Measurements from ENCODE around the gene COL1A2.
A peak's percentile ranks its signal among the peaks of the same experiment; 100 is the strongest.

Gene COL1A2

GRCh38 chr7:94445696-94446194, 51.0 kb downstream of the COL1A2 start:
- H3F3A ChIP-seq (ENCODE audit: insufficient read depth, low read length), result no peaks in the 10 kb centered on the region
- H3K79me2 ChIP-seq (ENCODE audit: low read length), result no peaks in the 10 kb centered on the region
- H3K27me3 ChIP-seq (replicated peaks; ENCODE audit: insufficient read depth, low read length), result no peaks in the 10 kb centered on the region
- no peak overlapping the region for H3K4me2 ChIP-seq (ENCODE audit: low read depth, low read length)
- no peak overlapping the region for H3K4me3 ChIP-seq (ENCODE audit: low read length)
- no peaks in the 10 kb centered on the region for H3K9me2 ChIP-seq (replicated peaks; ENCODE audit: insufficient read depth, low read length)
- no peak for DNase-seq
- H3K9ac ChIP-seq (ENCODE audit: low read length), result no peak overlapping the region
- H3K4me1 ChIP-seq (ENCODE audit: low read length), result no peaks in the 10 kb centered on the region
- H4K20me1 ChIP-seq (ENCODE audit: insufficient read depth, low read length), result no peaks in the 10 kb centered on the region
- H3K36me3 ChIP-seq (replicated peaks; ENCODE audit: insufficient read depth, low read length), result no peaks in the 10 kb centered on the region
- no peaks in the 10 kb centered on the region for H3K9me3 ChIP-seq (replicated peaks; ENCODE audit: insufficient read depth, low read length)
- 0 out of 2 replicates have a peak overlapping the region, but pooled peaks have one; percentile 16 for H2AFZ ChIP-seq (ENCODE audit: low read length)
- H3K27ac ChIP-seq (ENCODE audit: low read length), result no peak overlapping the region
- TF ChIP-seq EZH2phosphoT487 (IDR thresholded peaks at IDR 0.05; ENCODE audit: low read length) (no peak), CTCF (IDR thresholded peaks at IDR 0.05; ENCODE audit: low read length) (no peak), EZH2 (optimal IDR thresholded peaks at IDR 0.05; ENCODE audit: low read depth, low read length) (no peak)

GRCh38 chr7:94446308-94446707, 51.6 kb downstream of the COL1A2 start:
- Histone ChIP-seq H3K27me3 (replicated peaks; ENCODE audit: insufficient read depth, low read length) (no peaks in the 10 kb centered on the region), H3K4me1 (ENCODE audit: low read length) (no peaks in the 10 kb centered on the region), H3K79me2 (ENCODE audit: low read length) (no peaks in the 10 kb centered on the region), H3K4me3 (ENCODE audit: low read length) (no peak overlapping the region), H3F3A (ENCODE audit: insufficient read depth, low read length) (no peaks in the 10 kb centered on the region), H3K36me3 (replicated peaks; ENCODE audit: insufficient read depth, low read length) (no peaks in the 10 kb centered on the region), H3K9me3 (replicated peaks; ENCODE audit: insufficient read depth, low read length) (no peaks in the 10 kb centered on the region), H2AFZ (ENCODE audit: low read length) (no peak overlapping the region), H3K9me2 (replicated peaks; ENCODE audit: insufficient read depth, low read length) (no peaks in the 10 kb centered on the region), H3K4me2 (ENCODE audit: low read depth, low read length) (no peak overlapping the region), H3K9ac (ENCODE audit: low read length) (no peak overlapping the region), H4K20me1 (ENCODE audit: insufficient read depth, low read length) (no peaks in the 10 kb centered on the region), H3K27ac (ENCODE audit: low read length) (no peak overlapping the region)
- no peak for TF ChIP-seq EZH2 (optimal IDR thresholded peaks at IDR 0.05; ENCODE audit: low read depth, low read length)
- no peak for TF ChIP-seq EZH2phosphoT487 (IDR thresholded peaks at IDR 0.05; ENCODE audit: low read length)
- no peak for TF ChIP-seq CTCF (IDR thresholded peaks at IDR 0.05; ENCODE audit: low read length)
- DNase-seq, result no peak

GRCh38 chr7:94449151-94449725, 54.5 kb downstream of the COL1A2 start:
- Histone ChIP-seq H3K4me1 (ENCODE audit: low read length) (no peaks in the 10 kb centered on the region), H3F3A (ENCODE audit: insufficient read depth, low read length) (no peaks in the 10 kb centered on the region), H2AFZ (ENCODE audit: low read length) (peak overlapping the region; percentile 19), H3K4me3 (ENCODE audit: low read length) (no peak overlapping the region), H3K9ac (ENCODE audit: low read length) (no peak overlapping the region), H3K9me3 (replicated peaks; ENCODE audit: insufficient read depth, low read length) (no peaks in the 10 kb centered on the region), H3K27me3 (replicated peaks; ENCODE audit: insufficient read depth, low read length) (no peaks in the 10 kb centered on the region), H4K20me1 (ENCODE audit: insufficient read depth, low read length) (no peaks in the 10 kb centered on the region), H3K9me2 (replicated peaks; ENCODE audit: insufficient read depth, low read length) (no peaks in the 10 kb centered on the region), H3K36me3 (replicated peaks; ENCODE audit: insufficient read depth, low read length) (no peaks in the 10 kb centered on the region), H3K4me2 (ENCODE audit: low read depth, low read length) (no peak overlapping the region), H3K79me2 (ENCODE audit: low read length) (no peaks in the 10 kb centered on the region), H3K27ac (ENCODE audit: low read length) (no peak overlapping the region)
- TF ChIP-seq EZH2phosphoT487 (IDR thresholded peaks at IDR 0.05; ENCODE audit: low read length) (no peak), EZH2 (optimal IDR thresholded peaks at IDR 0.05; ENCODE audit: low read depth, low read length) (no peak), CTCF (IDR thresholded peaks at IDR 0.05; ENCODE audit: low read length) (peak; percentile 70)
- DNase-seq, result peak; percentile 68

Measured in MM.1S (cell line).